ENCODE data around the gene PDXK.

DNA sequence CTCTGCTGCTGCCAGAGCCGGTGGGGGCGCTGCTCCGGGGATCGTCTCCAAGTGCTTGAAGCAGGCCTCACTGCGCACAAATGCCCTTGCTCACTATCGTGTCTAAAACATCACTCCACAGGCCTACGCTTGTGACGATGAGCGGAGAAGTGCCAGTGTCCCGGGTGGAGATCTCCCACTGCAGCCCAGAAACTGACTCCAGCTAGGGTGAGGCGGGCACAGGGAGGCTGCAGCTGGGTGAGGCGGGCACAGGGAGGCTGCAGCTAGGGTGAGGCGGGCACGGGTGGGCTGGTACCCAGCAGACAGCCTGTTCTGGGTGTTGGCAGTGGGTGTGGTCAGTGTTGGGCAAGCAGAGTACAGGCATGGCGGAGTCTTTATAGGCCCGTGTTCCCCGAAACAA, 22.7 kb upstream of the PDXK start:
- TF ChIP-seq, protein P1, sequence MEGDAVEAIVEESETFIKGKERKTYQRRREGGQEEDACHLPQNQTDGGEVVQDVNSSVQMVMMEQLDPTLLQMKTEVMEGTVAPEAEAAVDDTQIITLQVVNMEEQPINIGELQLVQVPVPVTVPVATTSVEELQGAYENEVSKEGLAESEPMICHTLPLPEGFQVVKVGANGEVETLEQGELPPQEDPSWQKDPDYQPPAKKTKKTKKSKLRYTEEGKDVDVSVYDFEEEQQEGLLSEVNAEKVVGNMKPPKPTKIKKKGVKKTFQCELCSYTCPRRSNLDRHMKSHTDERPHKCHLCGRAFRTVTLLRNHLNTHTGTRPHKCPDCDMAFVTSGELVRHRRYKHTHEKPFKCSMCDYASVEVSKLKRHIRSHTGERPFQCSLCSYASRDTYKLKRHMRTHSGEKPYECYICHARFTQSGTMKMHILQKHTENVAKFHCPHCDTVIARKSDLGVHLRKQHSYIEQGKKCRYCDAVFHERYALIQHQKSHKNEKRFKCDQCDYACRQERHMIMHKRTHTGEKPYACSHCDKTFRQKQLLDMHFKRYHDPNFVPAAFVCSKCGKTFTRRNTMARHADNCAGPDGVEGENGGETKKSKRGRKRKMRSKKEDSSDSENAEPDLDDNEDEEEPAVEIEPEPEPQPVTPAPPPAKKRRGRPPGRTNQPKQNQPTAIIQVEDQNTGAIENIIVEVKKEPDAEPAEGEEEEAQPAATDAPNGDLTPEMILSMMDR (IDR thresholded peaks at IDR 0.05): no peak
- TF ChIP-seq GATA2 (CRISPR knock-in tag; IDR thresholded peaks at IDR 0.05) (no peak), SIN3A (IDR thresholded peaks at IDR 0.05; ENCODE audit: borderline replicate concordance, low read depth, low read length) (no peak), TCF12 (IDR thresholded peaks at IDR 0.05) (no peak)
- TF ChIP-seq, protein P2, sequence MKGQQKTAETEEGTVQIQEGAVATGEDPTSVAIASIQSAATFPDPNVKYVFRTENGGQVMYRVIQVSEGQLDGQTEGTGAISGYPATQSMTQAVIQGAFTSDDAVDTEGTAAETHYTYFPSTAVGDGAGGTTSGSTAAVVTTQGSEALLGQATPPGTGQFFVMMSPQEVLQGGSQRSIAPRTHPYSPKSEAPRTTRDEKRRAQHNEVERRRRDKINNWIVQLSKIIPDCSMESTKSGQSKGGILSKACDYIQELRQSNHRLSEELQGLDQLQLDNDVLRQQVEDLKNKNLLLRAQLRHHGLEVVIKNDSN (IDR thresholded peaks at IDR 0.05; ENCODE audit: borderline replicate concordance, low read depth): no peak
- TF ChIP-seq, protein P3, sequence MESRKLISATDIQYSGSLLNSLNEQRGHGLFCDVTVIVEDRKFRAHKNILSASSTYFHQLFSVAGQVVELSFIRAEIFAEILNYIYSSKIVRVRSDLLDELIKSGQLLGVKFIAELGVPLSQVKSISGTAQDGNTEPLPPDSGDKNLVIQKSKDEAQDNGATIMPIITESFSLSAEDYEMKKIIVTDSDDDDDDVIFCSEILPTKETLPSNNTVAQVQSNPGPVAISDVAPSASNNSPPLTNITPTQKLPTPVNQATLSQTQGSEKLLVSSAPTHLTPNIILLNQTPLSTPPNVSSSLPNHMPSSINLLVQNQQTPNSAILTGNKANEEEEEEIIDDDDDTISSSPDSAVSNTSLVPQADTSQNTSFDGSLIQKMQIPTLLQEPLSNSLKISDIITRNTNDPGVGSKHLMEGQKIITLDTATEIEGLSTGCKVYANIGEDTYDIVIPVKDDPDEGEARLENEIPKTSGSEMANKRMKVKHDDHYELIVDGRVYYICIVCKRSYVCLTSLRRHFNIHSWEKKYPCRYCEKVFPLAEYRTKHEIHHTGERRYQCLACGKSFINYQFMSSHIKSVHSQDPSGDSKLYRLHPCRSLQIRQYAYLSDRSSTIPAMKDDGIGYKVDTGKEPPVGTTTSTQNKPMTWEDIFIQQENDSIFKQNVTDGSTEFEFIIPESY (IDR thresholded peaks at IDR 0.05; ENCODE audit: borderline replicate concordance, low read depth): no peak
- TF ChIP-seq, protein P4, sequence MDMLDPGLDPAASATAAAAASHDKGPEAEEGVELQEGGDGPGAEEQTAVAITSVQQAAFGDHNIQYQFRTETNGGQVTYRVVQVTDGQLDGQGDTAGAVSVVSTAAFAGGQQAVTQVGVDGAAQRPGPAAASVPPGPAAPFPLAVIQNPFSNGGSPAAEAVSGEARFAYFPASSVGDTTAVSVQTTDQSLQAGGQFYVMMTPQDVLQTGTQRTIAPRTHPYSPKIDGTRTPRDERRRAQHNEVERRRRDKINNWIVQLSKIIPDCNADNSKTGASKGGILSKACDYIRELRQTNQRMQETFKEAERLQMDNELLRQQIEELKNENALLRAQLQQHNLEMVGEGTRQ (IDR thresholded peaks at IDR 0.05; ENCODE audit: borderline replicate concordance, low read depth, low read length): no peak

Data from SK-N-SH (cell line).